M059J (cell line): ENCODE data around the gene RIPK4. TPM values are rescaled to one million over a fixed set of nuclear protein-coding genes. Genes with fewer than 3 reads are reported as not detected.

Source experiments
- DNase-seq: peaks from one replicate; pipeline ENCODE4 v3.0.0-alpha.2; 2012; ENCODE audit warnings: low read depth
- total RNA-seq: library from RNA; depleted of rRNA; stranded (reverse); fragments of >200 nt; shearing (Covaris generic); gene quantifications from 2 replicates; pipeline ENCODE4 v1.2.3, GENCODE V29; 2014; rRNA removed

RIPK4 gene
- 13.1 and 20.5 TPM in 2 replicates for total RNA-seq

DNA sequence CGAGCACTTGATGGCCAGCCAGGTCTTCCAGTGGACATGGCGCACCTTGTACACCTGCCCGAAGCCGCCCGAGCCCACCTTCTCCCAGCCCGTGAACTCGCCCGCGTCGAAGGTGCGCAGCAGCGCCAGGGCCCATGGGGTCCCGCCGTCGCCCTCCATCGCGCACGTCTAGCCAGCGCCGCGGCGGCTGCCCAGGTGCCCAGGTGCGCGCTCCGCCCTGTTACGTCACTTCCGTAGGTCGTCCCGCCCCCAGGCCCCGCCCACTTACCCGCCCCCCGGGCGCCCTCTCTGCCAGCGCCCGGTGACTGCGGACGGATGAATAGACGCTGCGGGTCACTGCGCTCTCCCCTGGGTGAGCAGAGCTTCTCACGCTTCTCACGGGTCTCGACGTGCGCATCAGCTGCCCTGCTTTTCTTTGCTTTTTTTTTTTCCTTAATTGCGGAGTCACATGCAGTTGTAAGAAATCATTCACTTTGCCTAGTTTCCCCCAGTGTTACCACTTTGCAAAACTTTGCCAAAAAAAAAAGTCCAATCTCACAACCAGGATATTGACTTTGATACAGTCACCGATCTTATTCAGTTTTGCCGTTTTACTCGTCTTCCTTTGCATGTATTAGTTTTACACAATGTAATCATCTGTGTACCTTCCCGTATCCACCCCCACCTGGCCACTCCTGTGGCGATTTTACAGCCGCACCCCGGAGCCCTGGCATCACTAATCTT lies at the start of gene RIPK4:
TSS of gene RIPK4 (minus strand) at position 170 of the 723 bp plus-strand sequence. CDS start at position 159, 11 bp downstream.
- DNase-seq = peak; percentile 87

- DNase-seq = no peak
Measured at GRCh38 chr21:41815652-41816582, 49.1 kb upstream of the RIPK4 start.

- DNase-seq = no peak
Measured at GRCh38 chr21:41813226-41813625, 46.4 kb upstream of the RIPK4 start.

DNA sequence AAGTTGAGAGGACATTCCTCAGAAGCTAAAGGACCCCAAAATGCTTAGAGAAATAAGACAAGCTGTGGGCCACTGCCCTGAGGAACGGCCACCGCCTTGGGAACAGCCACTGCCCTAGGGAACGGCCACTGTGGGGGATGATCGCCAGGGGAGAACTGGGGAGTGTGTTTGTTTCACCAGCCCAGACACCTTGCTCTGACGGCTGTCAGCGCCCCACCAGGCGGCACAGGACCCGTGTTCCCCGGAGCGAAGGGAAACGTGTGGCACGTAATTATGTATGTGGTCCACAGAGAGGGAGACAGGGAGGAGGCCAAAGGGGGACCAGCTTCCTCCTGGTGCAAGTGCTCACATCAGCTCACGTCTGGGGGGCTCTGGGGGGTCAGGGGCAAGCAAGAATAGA lies 45.8 kb upstream of the RIPK4 start:
- DNase-seq = no peak

GRCh38 chr21:41810597-41810932 lies 43.7 kb upstream of the RIPK4 start:
- no peak for DNase-seq

- DNase-seq = no peak
Measured at GRCh38 chr21:41809891-41810596, 43.2 kb upstream of the RIPK4 start.

GRCh38 chr21:41808846-41809245 lies 42.0 kb upstream of the RIPK4 start:
- no peak for DNase-seq

DNA sequence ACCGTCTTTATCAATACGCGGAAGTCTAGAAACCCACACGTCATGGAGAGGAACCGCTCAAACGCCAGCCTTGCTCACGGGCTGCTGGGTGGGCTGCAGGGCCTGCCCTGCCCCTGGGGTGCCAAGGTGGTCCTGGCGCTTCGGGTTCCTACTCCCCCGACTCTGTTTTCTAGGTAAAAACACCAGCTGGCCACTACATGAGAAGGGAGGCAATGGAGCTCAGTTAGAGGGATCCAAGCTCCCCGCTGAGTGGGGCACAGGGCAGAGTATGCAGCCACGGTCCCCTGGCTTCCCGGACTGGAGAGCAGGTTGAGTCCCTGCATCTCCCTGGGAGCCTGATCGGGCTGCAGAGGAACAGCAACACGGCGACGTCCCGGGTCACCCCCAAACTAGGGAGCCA lies 41.2 kb upstream of the RIPK4 start:
- no peak for DNase-seq

DNA sequence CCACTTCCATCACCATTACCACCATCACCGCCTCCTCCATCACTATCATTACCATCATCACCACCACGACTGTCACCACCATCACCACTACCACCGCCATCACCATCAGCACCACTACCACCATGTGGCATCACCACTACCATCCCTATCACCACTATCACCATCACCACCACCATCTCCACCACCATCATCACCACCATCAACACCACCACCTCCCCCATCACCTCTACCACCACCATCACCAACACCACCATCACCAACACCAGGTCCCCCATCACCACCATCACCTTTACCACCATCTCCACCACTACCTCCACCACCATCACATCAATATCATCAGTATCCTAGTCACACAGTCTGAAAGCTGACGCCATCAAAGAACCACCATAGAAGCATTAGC lies 39.9 kb upstream of the RIPK4 start:
- DNase-seq = no peak

- no peak for DNase-seq
Measured at GRCh38 chr21:41805643-41806042, 38.8 kb upstream of the RIPK4 start.

DNA sequence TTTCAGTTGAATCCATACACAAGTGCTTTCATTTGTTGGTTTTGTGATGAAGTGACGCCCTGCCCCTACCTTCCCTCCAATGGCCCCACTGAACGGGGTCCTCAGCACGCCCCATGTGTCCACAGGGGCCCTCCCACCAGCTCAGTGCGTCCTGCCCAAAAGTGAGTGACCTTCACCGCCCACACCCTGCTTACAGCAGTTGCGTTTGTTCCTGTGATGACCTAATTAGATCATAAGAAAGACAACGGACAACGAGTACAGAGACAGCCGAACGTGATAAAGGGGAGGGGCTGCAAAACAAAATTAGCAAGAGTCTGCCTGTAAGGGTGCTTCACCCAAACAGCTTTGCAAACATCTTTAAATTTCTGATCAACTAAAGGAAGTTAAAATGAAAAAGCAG lies 38.2 kb upstream of the RIPK4 start:
- no peak for DNase-seq

DNA sequence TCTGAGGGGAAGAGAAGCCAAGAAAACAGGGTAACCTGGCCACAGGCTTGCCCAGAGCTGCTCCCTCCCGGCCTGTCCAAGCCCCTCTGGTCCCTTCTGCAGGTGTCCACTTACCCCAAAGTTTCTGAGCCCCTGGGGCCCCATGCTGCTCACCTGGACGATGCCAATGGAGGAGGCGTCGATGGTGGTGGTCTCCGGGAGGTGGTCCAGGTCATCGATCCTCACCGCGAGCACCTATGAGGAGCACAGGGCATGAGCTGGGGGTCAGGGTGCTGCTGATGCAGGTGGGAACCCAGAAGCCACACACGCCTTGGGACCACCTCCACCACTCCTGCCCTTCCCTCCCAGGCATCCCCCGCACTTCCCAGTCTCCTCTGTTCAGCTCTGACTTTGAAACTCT lies 37.5 kb upstream of the RIPK4 start:
- no peak for DNase-seq

- DNase-seq = peak; percentile 84
Measured at GRCh38 chr21:41803316-41803715, 36.5 kb upstream of the RIPK4 start.

- DNase-seq = peak; percentile 61
Measured at GRCh38 chr21:41802684-41803083, 35.8 kb upstream of the RIPK4 start.

GRCh38 chr21:41802198-41802584 lies 35.3 kb upstream of the RIPK4 start:
- DNase-seq = no peak

- no peak for DNase-seq
Measured at GRCh38 chr21:41801321-41802197, 34.7 kb upstream of the RIPK4 start.

DNA sequence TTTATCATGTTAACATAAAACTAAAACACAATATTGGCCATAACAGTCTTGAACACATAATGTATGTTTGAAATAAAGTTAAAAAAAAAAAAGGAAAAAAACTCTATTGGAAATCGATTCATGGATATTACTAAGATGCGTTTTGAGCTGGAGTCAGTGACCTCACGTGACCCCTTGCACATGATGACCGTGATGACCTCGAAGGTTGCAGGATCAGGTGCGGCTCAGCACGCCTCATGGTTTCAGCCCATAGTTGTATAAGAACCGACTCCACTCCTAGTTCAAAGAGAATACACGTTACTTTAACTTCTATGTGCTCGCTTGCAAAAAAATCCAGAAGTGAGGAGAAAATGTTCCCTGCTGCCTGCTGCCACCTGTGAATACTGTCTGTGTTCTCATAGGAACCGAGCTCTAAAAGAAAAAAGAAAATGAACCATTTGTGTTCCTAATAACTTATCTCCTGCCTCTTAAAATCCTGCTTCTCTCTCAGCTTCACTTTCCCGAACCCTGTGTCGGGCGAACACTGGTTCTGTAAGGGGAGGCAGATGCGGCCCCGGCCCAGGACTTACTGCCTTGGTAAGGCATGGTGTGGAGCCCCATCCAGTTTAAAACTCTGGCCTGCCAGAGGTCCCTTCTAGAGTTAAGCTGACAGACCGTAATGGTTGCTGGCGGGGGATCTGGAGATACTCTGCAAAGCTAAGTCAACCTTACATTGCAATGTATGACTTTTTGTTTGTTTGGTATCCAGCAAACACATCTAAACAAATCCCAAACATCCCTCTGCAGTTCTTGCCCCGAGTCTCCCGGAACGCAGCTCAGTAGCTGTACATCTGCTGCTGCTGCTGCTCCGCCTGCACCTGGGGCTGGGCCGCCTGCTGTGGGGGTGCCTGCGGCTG lies 33.8 kb upstream of the RIPK4 start:
- no peak for DNase-seq

DNA sequence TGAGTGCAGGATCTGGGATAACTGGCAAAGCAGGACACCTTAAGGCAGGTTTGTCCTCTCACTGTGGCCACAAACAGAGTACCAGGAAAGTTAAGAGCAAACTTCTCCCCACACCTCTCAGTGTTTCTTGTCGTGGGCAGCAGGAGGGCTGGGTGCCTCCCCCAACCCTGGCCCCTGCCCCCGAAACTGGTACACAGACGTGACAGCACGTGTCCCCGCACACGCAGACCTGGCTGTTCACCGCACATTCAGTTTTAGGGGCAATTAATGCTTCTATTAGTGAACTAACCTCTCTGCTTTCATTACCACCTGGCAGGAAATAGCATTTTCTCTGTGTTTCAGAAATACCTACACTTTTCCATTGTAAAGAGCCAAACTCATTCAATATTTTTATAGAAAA lies 32.9 kb upstream of the RIPK4 start:
- no peak for DNase-seq

GRCh38 chr21:41798326-41798725 lies 31.5 kb upstream of the RIPK4 start:
- no peak for DNase-seq

DNA sequence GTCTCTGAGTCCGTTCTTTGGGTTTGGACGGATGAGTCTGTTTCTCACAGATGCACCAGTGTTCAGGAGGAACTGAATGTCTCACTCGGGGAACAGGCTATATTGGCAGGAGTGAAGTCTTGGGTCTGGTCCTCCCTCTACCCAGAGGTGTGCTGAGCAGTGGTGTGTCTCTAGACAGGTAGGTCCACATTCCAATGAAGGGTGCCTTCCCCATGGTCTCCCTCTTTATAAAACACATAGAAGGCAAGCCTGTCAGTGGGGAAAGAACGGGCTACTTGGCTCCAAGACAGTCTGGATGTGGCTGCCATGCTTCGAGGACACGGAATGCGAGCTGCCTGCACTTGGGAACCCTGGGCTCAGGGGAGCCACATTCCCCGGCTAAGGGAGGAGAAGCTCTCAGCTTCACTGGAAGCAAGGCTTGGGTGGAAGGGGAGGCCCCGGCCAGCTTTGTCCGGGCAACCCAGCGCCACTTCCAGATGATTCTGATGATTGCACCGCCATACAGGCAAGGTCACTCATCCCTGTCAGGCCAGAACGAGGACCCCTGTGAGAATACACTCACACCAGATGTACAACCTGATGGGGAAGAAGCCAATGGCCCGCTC lies 29.7 kb upstream of the RIPK4 start:
- no peak for DNase-seq
